HAP-1 (cell line): ENCODE data around the gene LRBA.
"Not testable (repeated sequence)": the region's sequence is repeated elsewhere in the genome, so short reads cannot be mapped to it uniquely, and the experiment has no call there.

Experiments used
- DNase-seq, 2 experiments: peaks; one replicate each; pipeline ENCODE4 v3.0.0-alpha.2; 2016 to 2020; ENCODE audit warnings: low spot score in 2 of 2
- H3K27me3 ChIP-seq: fragments of 250-450 bp; sonication (Bioruptor Pico); 2 replicates; pipeline ENCODE4 v1.5.1; 2020; ENCODE audit warnings: low read depth, mild to moderate bottlenecking, moderate library complexity
- H3K36me3 ChIP-seq: fragments of 250-450 bp; sonication (Bioruptor Pico); replicated peaks from 2 replicates; pipeline ENCODE4 v1.5.1; 2020; ENCODE audit warnings: mild to moderate bottlenecking
- H3K4me1 ChIP-seq: fragments of 250-450 bp; sonication (Bioruptor Pico); 2 replicates; pipeline ENCODE4 v1.5.1; 2020; ENCODE audit warnings: mild to moderate bottlenecking
- H3K4me3 ChIP-seq: fragments of 250-450 bp; sonication (Bioruptor Pico); 2 replicates; pipeline ENCODE4 v1.5.1; 2020; ENCODE audit warnings: mild to moderate bottlenecking, moderate library complexity
- H3K9me3 ChIP-seq: fragments of 250-450 bp; sonication (Bioruptor Pico); 2 replicates; pipeline ENCODE4 v1.5.1; 2020; ENCODE audit warnings: mild to moderate bottlenecking, moderate library complexity
- in situ Hi-C: fragments of 300-500 bp; cut with MboI; formaldehyde crosslinking; loops from 3 replicates; pipeline ENCODE4 v1.14.3; 2020; ENCODE audit warnings: low sequenced_read_pairs, inconsistent platforms, mixed read lengths

Gene LRBA

DNA sequence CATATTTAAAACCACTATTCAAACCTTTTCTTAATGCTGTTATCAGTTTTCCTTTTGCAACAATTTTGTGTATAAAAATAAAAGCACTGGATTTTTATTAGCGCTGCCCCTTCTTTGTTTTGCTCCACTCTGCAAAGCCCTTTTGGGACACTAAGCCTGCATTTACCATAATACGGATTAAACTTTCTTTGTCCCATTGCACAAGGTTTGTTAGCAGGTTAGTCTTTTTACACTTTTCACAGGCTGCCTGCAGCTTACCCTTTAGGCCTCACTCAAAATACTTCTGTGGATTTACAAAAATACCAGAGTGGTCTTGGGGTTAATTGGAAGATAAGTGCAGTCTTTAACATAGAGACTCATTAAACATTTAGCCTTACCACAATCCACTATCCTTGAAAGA, 468.8 kb downstream of the LRBA start:
- peak; percentile 71 to 99 for DNase-seq
- H3K27me3 ChIP-seq: no peaks in the 10 kb centered on the region
- H3K4me3 ChIP-seq: no peak overlapping the region
- in situ Hi-C loops: no loop called here
- no peaks in the 10 kb centered on the region for H3K36me3 ChIP-seq
- no peaks in the 10 kb centered on the region for H3K9me3 ChIP-seq
- peaks cover 51% of the 10 kb centered on the region for H3K4me1 ChIP-seq

- Histone ChIP-seq H3K9me3 (no peaks in the 10 kb centered on the region), H3K4me1 (peaks cover 62% of the 10 kb centered on the region), H3K4me3 (no peak overlapping the region), H3K36me3 (no peaks in the 10 kb centered on the region), H3K27me3 (no peaks in the 10 kb centered on the region)
- in situ Hi-C loops: no loop called here
- DNase-seq: no peak
Measured at GRCh38 chr4:150543042-150543441, 472.0 kb downstream of the LRBA start.

DNA sequence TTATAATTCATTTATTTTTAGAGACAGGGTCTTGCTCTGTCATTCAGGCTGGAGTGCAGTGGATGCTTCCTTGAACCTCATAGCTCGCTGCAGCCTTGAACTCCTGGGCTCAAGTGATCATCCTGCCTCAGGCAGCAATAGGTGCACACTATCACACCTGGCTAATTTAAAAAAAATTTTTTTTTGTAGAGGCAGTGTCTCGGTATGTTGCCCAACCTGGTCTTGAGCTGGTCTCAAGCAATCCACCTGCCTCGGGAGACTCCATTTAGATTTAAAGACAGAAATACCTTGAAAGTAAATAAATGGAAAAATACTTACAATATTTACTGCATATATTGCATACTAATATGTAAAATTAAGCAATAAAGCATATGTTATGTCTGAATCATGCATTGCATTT, 473.4 kb downstream of the LRBA start:
- Histone ChIP-seq H3K27me3 (no peaks in the 10 kb centered on the region), H3K4me3 (no peak overlapping the region), H3K9me3 (no peaks in the 10 kb centered on the region), H3K4me1 (peaks cover 55% of the 10 kb centered on the region), H3K36me3 (no peaks in the 10 kb centered on the region)
- DNase-seq: no peak
- in situ Hi-C loops: no loop called here

DNA sequence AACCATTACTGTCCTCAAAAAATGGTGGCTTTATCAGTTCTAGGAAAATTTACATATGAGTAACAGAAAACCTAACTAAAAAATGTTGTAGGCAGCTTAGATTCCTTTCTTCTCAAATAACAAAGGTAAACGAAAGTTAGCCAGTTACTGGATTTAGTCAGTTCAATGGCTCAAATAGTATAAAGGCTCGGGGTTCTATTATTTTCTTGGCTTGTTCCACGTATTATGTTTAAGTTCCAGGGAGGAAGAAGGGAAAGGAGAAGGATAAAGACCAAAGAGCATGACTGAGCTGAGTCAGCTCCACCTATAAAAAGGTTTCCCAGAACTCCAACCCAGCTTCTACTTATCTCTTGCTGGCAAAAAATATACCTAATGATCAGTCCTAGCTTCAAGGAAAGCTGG, 474.1 kb downstream of the LRBA start:
- Histone ChIP-seq H3K9me3 (no peaks in the 10 kb centered on the region), H3K4me3 (no peak overlapping the region), H3K4me1 (peaks cover 52% of the 10 kb centered on the region), H3K27me3 (no peaks in the 10 kb centered on the region), H3K36me3 (no peaks in the 10 kb centered on the region)
- in situ Hi-C loops: no loop called here
- peak; percentile 21 to 95 for DNase-seq

DNA sequence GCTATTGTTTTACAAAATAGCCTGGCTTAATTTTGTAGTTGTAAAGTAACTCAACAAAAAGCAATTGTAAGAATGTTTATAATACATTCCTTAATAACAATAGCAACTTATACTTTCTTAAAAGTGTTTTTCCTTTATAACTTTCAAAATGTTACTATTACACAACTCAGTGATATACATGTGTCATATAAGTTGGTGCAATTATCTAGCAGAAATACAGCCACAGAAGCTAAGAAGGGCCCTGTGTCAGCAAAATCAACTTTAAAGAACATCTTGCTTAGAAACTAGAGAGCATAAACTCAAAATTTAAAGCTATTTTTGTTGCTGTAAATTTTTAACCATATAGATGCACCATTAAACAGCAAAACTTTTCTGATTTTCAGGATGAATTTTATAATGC, 474.5 kb downstream of the LRBA start:
- Histone ChIP-seq H3K4me1 (peaks cover 48% of the 10 kb centered on the region), H3K9me3 (no peaks in the 10 kb centered on the region), H3K4me3 (no peak overlapping the region), H3K27me3 (no peaks in the 10 kb centered on the region), H3K36me3 (no peaks in the 10 kb centered on the region)
- DNase-seq: peak in 1 of 2 experiments; percentile 84
- in situ Hi-C loops: no loop called here

DNA sequence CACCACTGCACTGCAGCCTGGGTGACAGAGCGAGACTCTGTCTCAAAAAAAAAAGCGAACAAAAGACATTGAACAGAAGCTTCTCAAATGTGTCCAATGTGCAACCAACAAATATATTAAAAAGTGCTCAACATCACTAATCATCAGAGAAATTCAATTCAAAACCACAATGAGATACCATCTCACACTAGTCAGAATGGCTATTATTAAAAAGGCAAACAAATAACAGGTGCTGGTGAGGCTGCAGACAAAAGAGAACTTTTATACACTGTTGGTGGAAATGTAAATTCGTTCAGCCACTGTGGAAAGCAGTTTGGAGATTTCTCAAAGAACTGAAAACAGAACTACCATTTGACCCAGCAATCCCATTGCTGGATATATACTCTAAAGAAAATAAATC, 477.2 kb downstream of the LRBA start:
- DNase-seq, H3K4me3 ChIP-seq, H3K36me3 ChIP-seq, H3K27me3 ChIP-seq, in situ Hi-C loops, H3K9me3 ChIP-seq: not testable (repeated sequence)
- peaks cover 35% of the 10 kb centered on the region for H3K4me1 ChIP-seq

DNA sequence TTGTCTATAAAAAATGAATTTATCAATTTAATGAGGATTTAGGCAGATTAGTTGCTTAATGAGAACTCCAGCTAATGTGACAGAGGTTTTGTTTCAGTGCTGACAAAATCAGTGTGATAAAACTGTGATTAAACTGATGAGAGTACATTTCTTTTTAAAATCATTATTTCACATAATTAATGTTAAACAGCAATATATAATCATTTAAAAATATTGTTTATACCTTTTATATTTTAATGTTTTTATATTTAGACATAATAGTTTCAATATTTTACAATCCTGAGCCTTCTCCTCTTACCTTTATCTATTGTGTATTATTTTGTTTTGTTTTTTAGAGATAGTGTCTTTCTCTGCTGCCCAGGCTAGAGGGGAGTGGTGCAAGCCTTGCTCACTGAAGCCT, 480.3 kb downstream of the LRBA start:
- no peak for DNase-seq
- H3K4me1 ChIP-seq: peaks cover 8% of the 10 kb centered on the region

GRCh38 chr4:150533673-150534072, 481.4 kb downstream of the LRBA start:
- H3K27me3 ChIP-seq: no peaks in the 10 kb centered on the region
- no peak for DNase-seq
- H3K4me3 ChIP-seq: no peak overlapping the region
- in situ Hi-C loops: no loop called here
- no peaks in the 10 kb centered on the region for H3K9me3 ChIP-seq
- H3K4me1 ChIP-seq: peaks cover 4% of the 10 kb centered on the region; the same call in 1 of the 2 replicates
- no peaks in the 10 kb centered on the region for H3K36me3 ChIP-seq

More for the DNA sequence above, 480.3 kb downstream of the LRBA start:
- in situ Hi-C loops: no loop called here
- Histone ChIP-seq H3K27me3 (no peaks in the 10 kb centered on the region), H3K4me3 (no peak overlapping the region), H3K36me3 (no peaks in the 10 kb centered on the region), H3K9me3 (no peaks in the 10 kb centered on the region)

DNA sequence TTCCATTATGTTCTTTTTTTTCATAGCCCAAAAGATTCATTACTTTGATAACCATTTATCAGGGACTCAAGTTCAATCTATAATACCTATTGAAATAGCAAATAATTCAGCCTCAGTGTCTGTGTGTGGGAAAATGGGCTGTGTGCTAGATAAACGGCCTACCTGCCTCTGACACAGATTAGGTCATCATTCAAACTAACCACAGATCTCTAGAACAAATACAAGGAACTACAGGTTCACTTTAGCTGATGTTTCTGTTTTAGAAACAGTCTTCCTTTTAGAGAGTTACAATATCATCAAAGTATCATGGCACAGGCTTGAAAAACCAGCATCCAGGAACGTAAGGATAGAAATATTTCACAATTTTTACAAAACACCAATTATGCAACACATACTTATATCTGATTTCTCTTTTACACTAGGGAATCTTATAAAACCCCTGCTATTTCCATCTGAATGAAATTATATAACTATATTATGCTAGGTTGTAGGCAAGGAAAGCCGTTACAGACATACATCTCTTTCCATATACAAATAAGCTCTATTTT, 489.7 kb downstream of the LRBA start:
- Histone ChIP-seq H3K9me3 (no peaks in the 10 kb centered on the region), H3K4me3 (no peak overlapping the region), H3K36me3 (no peaks in the 10 kb centered on the region), H3K4me1 (peaks cover 7% of the 10 kb centered on the region; the same call in 1 of the 2 replicates), H3K27me3 (no peaks in the 10 kb centered on the region)
- no peak for DNase-seq
- in situ Hi-C loops: no loop called here

- no peak for DNase-seq
- Histone ChIP-seq H3K4me1 (no peaks in the 10 kb centered on the region), H3K27me3 (no peaks in the 10 kb centered on the region), H3K4me3 (no peak overlapping the region), H3K9me3 (no peaks in the 10 kb centered on the region), H3K36me3 (no peaks in the 10 kb centered on the region)
- in situ Hi-C loops: no loop called here
Measured at GRCh38 chr4:150518559-150518958, 496.5 kb downstream of the LRBA start.

GRCh38 chr4:150515135-150515534, 499.9 kb downstream of the LRBA start:
- no peaks in the 10 kb centered on the region for H3K4me1 ChIP-seq
- in situ Hi-C loops: no loop called here

DNA sequence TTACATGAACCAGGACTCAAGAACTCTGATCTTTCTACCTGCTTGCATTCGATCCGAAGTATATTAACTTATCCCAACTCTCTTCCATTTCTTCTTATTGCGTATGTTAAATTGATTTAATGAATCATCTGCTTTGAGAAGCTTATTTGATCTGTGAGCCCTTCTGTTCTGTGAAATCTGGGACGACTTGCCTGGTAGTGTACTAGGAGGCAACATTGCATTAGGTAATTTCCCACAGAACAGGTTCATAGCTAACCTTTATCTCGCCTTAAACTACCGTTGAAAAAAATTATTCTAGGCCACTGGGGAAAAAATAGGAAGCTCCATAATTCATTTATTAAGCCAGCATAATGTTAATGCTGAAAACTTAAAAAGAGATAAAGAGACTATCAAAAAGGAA, 500.4 kb downstream of the LRBA start:
- H3K27me3 ChIP-seq: no peaks in the 10 kb centered on the region
- no peaks in the 10 kb centered on the region for H3K4me1 ChIP-seq
- no peak overlapping the region for H3K4me3 ChIP-seq
- no peak for DNase-seq
- no peaks in the 10 kb centered on the region for H3K9me3 ChIP-seq
- no peaks in the 10 kb centered on the region for H3K36me3 ChIP-seq
- in situ Hi-C loops: no loop called here

More at GRCh38 chr4:150515135-150515534, 499.9 kb downstream of the LRBA start:
- Histone ChIP-seq H3K4me3 (no peak overlapping the region), H3K9me3 (no peaks in the 10 kb centered on the region), H3K27me3 (no peaks in the 10 kb centered on the region), H3K36me3 (no peaks in the 10 kb centered on the region)
- no peak for DNase-seq

DNA sequence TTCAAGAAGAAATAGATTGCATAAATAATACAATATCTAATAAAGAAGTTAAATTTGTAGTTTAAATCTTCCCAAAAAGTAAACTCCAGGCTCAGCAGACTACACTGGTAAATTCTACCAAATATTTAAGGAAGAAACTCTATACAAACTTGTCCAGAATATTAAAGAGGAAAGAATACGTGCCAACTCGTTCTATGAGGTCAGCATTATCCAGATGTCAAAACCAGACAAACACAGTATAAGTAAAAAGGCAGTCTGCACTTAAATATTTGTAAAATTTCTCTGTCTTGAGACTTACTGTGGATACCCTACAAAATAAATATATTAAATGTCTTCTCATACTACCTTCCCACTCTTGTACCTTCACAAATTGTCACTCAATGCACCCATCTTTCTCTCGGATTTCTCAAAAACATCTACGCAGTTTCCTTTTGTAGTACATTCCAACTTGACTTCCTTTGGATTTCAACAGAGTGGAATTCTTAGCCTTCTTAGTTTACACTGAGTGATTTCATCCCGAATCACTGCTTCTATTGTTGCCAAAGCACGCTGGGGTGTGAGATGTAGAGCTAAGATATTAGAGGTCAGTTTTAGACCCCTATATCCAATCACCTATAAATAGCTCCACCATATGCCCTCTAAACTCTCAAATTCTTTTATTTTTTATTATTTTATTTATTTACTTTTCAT, 504.8 kb downstream of the LRBA start:
- Histone ChIP-seq H3K27me3 (no peaks in the 10 kb centered on the region), H3K36me3 (no peaks in the 10 kb centered on the region), H3K4me3 (no peak overlapping the region), H3K9me3 (no peaks in the 10 kb centered on the region), H3K4me1 (no peaks in the 10 kb centered on the region)
- DNase-seq: no peak
- in situ Hi-C loops: no loop called here

- H3K27me3 ChIP-seq, H3K9me3 ChIP-seq, H3K4me3 ChIP-seq, in situ Hi-C loops, H3K36me3 ChIP-seq, DNase-seq, H3K4me1 ChIP-seq: not testable (repeated sequence)
Measured at GRCh38 chr4:150507656-150508055, 507.4 kb downstream of the LRBA start.

DNA sequence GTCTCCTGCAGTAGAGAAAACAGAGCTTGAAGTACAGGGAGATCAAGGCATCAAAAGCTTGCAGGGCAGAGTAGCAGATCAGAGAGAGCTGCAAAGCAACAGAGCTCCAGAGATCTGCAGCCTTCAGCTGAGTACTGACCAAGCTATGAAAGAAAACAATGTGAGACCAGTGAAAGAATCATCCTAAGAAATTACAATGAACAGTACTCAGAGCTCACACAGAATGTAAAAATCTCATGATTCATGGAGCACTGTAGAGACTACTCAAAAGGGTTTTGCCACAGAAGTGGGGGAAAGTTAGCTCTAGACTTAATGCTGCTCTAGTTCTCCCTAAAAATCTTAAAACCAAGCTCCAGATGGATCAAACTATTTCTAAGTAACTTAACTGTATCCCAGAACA, 513.1 kb downstream of the LRBA start:
- no peaks in the 10 kb centered on the region for H3K4me1 ChIP-seq
- no peaks in the 10 kb centered on the region for H3K27me3 ChIP-seq
- in situ Hi-C loops: no loop called here
- DNase-seq: no peak
- H3K9me3 ChIP-seq: no peaks in the 10 kb centered on the region
- H3K36me3 ChIP-seq: no peaks in the 10 kb centered on the region
- no peak overlapping the region for H3K4me3 ChIP-seq
